HL-60 (cell line): ENCODE data around the gene LBH.

Source experiments
- DNase-seq, 2 experiments: peaks; one replicate each; pipeline ENCODE4 v3.0.0-alpha.2; 2010 to 2020; ENCODE audit warnings: low read depth in 1 of 2, low spot score in 1 of 2
- H3K27ac ChIP-seq: fragments of 250-450 bp; sonication (Bioruptor Pico); replicated peaks from 2 replicates; pipeline ENCODE4 v1.5.1; 2020; ENCODE audit warnings: mild to moderate bottlenecking, moderate library complexity
- H3K27me3 ChIP-seq: fragments of 250-450 bp; sonication (Bioruptor Pico); 2 replicates; pipeline ENCODE4 v1.5.1; 2021; ENCODE audit warnings: mild to moderate bottlenecking, moderate library complexity; ENCODE audit not compliant: insufficient read depth, poor library complexity, severe bottlenecking
- H3K4me3 ChIP-seq: replicated peaks from 2 replicates; pipeline ENCODE4 v1.5.1; 2011; ENCODE audit warnings: mild to moderate bottlenecking, control low read depth, low read length; ENCODE audit not compliant: insufficient read depth
- CTCF ChIP-seq: IDR thresholded peaks from one replicate; pipeline ENCODE4 v1.5.1; 2011; ENCODE audit warnings: low read length, control low read depth, inconsistent platforms; ENCODE audit not compliant: insufficient read depth
- GABPA ChIP-seq: IDR thresholded peaks from 2 replicates; pipeline ENCODE4 v1.6.1; 2012; ENCODE audit warnings: low read depth
- POLR2AphosphoS5 ChIP-seq: IDR thresholded peaks from 2 replicates; pipeline ENCODE4 v1.6.1; 2012; ENCODE audit warnings: low read depth
- SPI1 ChIP-seq: IDR thresholded peaks from 2 replicates; pipeline ENCODE4 v1.6.1; 2012; ENCODE audit warnings: low read depth, mild to moderate bottlenecking, borderline replicate concordance
- TF ChIP-seq, protein P1 (sequence below): IDR thresholded peaks from 2 replicates; pipeline ENCODE4 v1.6.1; 2012; ENCODE audit warnings: low read depth; ENCODE audit not compliant: insufficient replicate concordance

The LBH gene

GRCh38 chr2:30255466-30256408 is 24.4 kb downstream of the LBH start:
- DNase-seq, result no peak

GRCh38 chr2:30257266-30258214 is 26.2 kb downstream of the LBH start:
- no peak for DNase-seq
- no peaks in the 10 kb centered on the region for H3K27me3 ChIP-seq
- H3K27ac ChIP-seq, result no peak overlapping the region
- TF ChIP-seq SPI1 (no peak), GABPA (no peak), CTCF (no peak), POLR2AphosphoS5 (no peak)
- TF ChIP-seq, protein P1, sequence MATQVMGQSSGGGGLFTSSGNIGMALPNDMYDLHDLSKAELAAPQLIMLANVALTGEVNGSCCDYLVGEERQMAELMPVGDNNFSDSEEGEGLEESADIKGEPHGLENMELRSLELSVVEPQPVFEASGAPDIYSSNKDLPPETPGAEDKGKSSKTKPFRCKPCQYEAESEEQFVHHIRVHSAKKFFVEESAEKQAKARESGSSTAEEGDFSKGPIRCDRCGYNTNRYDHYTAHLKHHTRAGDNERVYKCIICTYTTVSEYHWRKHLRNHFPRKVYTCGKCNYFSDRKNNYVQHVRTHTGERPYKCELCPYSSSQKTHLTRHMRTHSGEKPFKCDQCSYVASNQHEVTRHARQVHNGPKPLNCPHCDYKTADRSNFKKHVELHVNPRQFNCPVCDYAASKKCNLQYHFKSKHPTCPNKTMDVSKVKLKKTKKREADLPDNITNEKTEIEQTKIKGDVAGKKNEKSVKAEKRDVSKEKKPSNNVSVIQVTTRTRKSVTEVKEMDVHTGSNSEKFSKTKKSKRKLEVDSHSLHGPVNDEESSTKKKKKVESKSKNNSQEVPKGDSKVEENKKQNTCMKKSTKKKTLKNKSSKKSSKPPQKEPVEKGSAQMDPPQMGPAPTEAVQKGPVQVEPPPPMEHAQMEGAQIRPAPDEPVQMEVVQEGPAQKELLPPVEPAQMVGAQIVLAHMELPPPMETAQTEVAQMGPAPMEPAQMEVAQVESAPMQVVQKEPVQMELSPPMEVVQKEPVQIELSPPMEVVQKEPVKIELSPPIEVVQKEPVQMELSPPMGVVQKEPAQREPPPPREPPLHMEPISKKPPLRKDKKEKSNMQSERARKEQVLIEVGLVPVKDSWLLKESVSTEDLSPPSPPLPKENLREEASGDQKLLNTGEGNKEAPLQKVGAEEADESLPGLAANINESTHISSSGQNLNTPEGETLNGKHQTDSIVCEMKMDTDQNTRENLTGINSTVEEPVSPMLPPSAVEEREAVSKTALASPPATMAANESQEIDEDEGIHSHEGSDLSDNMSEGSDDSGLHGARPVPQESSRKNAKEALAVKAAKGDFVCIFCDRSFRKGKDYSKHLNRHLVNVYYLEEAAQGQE, result no peak
- no peak overlapping the region for H3K4me3 ChIP-seq

More at GRCh38 chr2:30255466-30256408, 24.4 kb downstream of the LBH start:
- Histone ChIP-seq H3K27me3 (no peaks in the 10 kb centered on the region), H3K4me3 (no peak overlapping the region), H3K27ac (no peak overlapping the region)
- TF ChIP-seq SPI1 (no peak), GABPA (no peak), POLR2AphosphoS5 (no peak), CTCF (no peak)
- TF ChIP-seq, protein P1, result no peak

DNA sequence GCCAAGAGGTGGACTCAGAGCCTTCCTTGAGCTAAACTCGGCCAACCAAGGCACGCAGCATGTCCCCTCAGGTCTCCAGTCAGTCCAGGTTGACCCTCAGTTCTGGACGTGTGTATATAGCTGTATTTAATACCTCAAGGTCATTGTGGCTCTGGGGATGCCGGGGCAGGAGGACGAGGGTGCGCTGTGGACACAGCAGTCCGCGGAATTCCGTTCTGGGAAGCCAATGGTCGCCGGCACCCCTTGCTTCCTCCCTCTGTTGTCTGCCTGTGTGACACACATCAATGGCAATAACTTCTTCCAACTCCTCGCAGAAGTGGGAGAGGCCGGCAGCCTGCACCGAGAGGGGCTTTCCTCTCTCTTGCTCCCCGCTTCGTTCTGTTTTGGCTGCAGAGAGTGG is 27.7 kb downstream of the LBH start:
- TF ChIP-seq POLR2AphosphoS5 (no peak), GABPA (no peak), SPI1 (no peak), CTCF (no peak)
- TF ChIP-seq, protein P1, result no peak
- H3K27me3 ChIP-seq, result no peaks in the 10 kb centered on the region
- H3K27ac ChIP-seq, result no peak overlapping the region
- no peak for DNase-seq
- H3K4me3 ChIP-seq, result no peak overlapping the region
